Stomach (tissue), 4 donors: ENCODE data around the gene HEPHL1.

ENCODE experiments used
- CTCF ChIP-seq, 7 experiments: fragments of 450-650 bp in 4 of 7; fragments of 200-600 bp in 3 of 7; sonication (generic) in 3 of 7; IDR thresholded peaks; one replicate each; pipeline ENCODE4 v1.5.1; 2016 to 2019; ENCODE audit warnings: antibody characterized with exemption in 7 of 7, control low read depth in 2 of 7, mild to moderate bottlenecking in 1 of 7
- POLR2A ChIP-seq, 4 donors: fragments of 450-650 bp; IDR thresholded peaks; one replicate each; pipeline ENCODE4 v1.6.1; 2016; ENCODE audit warnings: antibody characterized with exemption in 4 of 4, control low read depth in 2 of 4, mild to moderate bottlenecking in 1 of 4, moderate library complexity in 1 of 4

- TF ChIP-seq CTCF (IDR thresholded peaks at IDR 0.05) (no peak), POLR2A (IDR thresholded peaks at IDR 0.05) (no peak)
Observed at GRCh38 chr11:94145431-94145830, 124.3 kb downstream of the HEPHL1 start.
